GM19438 (cell line): Measurements from ENCODE around the gene ADGRG3.
"Not testable (repeated sequence)": the region's sequence is repeated elsewhere in the genome, so short reads cannot be mapped to it uniquely, and the experiment has no call there.

Experiments
- ATAC-seq: cut with Tn5 transposase; IDR thresholded peaks from one replicate; pipeline ENCODE4 v1.9.1; 2021; ENCODE audit warnings: low read depth; ENCODE audit not compliant: unreplicated experiment

ADGRG3 gene

GRCh38 chr16:57711346-57711745 lies 43.2 kb downstream of the ADGRG3 start:
- ATAC-seq: no peak

- no peak for ATAC-seq
Measured at GRCh38 chr16:57711993-57712392, 43.9 kb downstream of the ADGRG3 start.

- not testable (repeated sequence) for ATAC-seq
Measured at GRCh38 chr16:57712569-57712968, 44.5 kb downstream of the ADGRG3 start.

- ATAC-seq: no peak
Measured at GRCh38 chr16:57713596-57713995, 45.5 kb downstream of the ADGRG3 start.

GRCh38 chr16:57714047-57714446 lies 45.9 kb downstream of the ADGRG3 start:
- ATAC-seq: no peak

GRCh38 chr16:57720142-57720575 lies 52.1 kb downstream of the ADGRG3 start:
- ATAC-seq: no peak

GRCh38 chr16:57721356-57722209 lies 53.5 kb downstream of the ADGRG3 start:
- ATAC-seq: no peak

- no peak for ATAC-seq
Measured at GRCh38 chr16:57722210-57722499, 54.0 kb downstream of the ADGRG3 start.

GRCh38 chr16:57722651-57723050 lies 54.5 kb downstream of the ADGRG3 start:
- ATAC-seq: no peak

GRCh38 chr16:57723170-57723569 lies 55.1 kb downstream of the ADGRG3 start:
- ATAC-seq: no peak

- no peak for ATAC-seq
Measured at GRCh38 chr16:57724531-57724930, 56.4 kb downstream of the ADGRG3 start.

- no peak for ATAC-seq
Measured at GRCh38 chr16:57725151-57725550, 57.0 kb downstream of the ADGRG3 start.

GRCh38 chr16:57725554-57725953 lies 57.4 kb downstream of the ADGRG3 start:
- ATAC-seq: no peak

- no peak for ATAC-seq
Measured at GRCh38 chr16:57725976-57726375, 57.9 kb downstream of the ADGRG3 start.

- ATAC-seq: no peak
Measured at GRCh38 chr16:57726433-57726947, 58.4 kb downstream of the ADGRG3 start.

- no peak for ATAC-seq
Measured at GRCh38 chr16:57727610-57728009, 59.5 kb downstream of the ADGRG3 start.

- ATAC-seq: no peak
Measured at GRCh38 chr16:57728336-57729181, 60.5 kb downstream of the ADGRG3 start.

GRCh38 chr16:57729182-57729484 lies 61.0 kb downstream of the ADGRG3 start:
- no peak for ATAC-seq

- not testable (repeated sequence) for ATAC-seq
Measured at GRCh38 chr16:57729852-57730251, 61.7 kb downstream of the ADGRG3 start.

GRCh38 chr16:57730771-57731730 lies 62.9 kb downstream of the ADGRG3 start:
- no peak for ATAC-seq

GRCh38 chr16:57732037-57732436 lies 63.9 kb downstream of the ADGRG3 start:
- ATAC-seq: no peak
